ENCODE results near the gene NRDE2.

GRCh38 chr14:90379106-90379505 lies 47.4 kb upstream of the NRDE2 start:
- no peak for TF ChIP-seq CTCF (IDR thresholded peaks at IDR 0.05; ENCODE audit: low read length)
- no peak for TF ChIP-seq EZH2 (optimal IDR thresholded peaks at IDR 0.05; ENCODE audit: low read depth, low read length)

Data from MM.1S (cell line).